HepG2 (cell line): ENCODE measurements around the gene SIVA1. TPM values are rescaled to one million over a fixed set of nuclear protein-coding genes. Genes with fewer than 3 reads are reported as not detected.

Experiments
- BORCS8-MEF2B ChIP-seq: sonication (generic); formaldehyde crosslinking; IDR thresholded peaks from 2 replicates; pipeline ENCODE4 v1.8.0; 2022; ENCODE audit warnings: mild to moderate bottlenecking, missing genetic modification reagents
- CBFB ChIP-seq: sonication (generic); formaldehyde crosslinking; IDR thresholded peaks from 2 replicates; pipeline ENCODE4 v1.4.0; 2020; ENCODE audit warnings: missing genetic modification reagents
- GTF3A ChIP-seq: sonication (generic); formaldehyde crosslinking; conservative IDR thresholded peaks from 2 replicates; pipeline ENCODE4 v1.4.0; 2020; ENCODE audit warnings: mild to moderate bottlenecking, missing genetic modification reagents
- HHEX ChIP-seq: IDR thresholded peaks from 2 replicates; pipeline ENCODE4 v1.6.1; 2016; ENCODE audit warnings: control low read depth
- MAZ ChIP-seq, 2 experiments: sonication (generic) in 1 of 2; formaldehyde crosslinking in 1 of 2; IDR thresholded peaks; 2 replicates each; pipeline versions ENCODE4 v1.5.0 to v1.6.1; 2012 to 2020; ENCODE audit warnings: low read depth in 2 of 2, mild to moderate bottlenecking in 2 of 2, borderline replicate concordance in 1 of 2, improper control_type of control experiment in 1 of 2, low read length in 1 of 2, missing genetic modification reagents in 1 of 2, moderate library complexity in 1 of 2
- SP1 ChIP-seq, 2 experiments: fragments of 450-650 bp in 1 of 2; sonication (generic) in 1 of 2; formaldehyde crosslinking in 1 of 2; IDR thresholded peaks; 2 replicates each; pipeline versions ENCODE4 v1.4.0 to v1.6.1; 2016 to 2020; ENCODE audit warnings: missing genetic modification reagents in 1 of 2
- SP140L ChIP-seq: sonication (generic); formaldehyde crosslinking; IDR thresholded peaks from 2 replicates; pipeline ENCODE4 v1.4.0; 2020; ENCODE audit warnings: missing genetic modification reagents, borderline replicate concordance
- SP5 ChIP-seq: IDR thresholded peaks from 2 replicates; pipeline ENCODE4 v1.6.1; 2016; ENCODE audit warnings: low read depth, borderline replicate concordance
- ZFP36 ChIP-seq: fragments of 150-350 bp; IDR thresholded peaks from 2 replicates; pipeline ENCODE4 v1.6.1; 2018; ENCODE audit warnings: borderline replicate concordance, low read length, low read depth; ENCODE audit not compliant: partially characterized antibody
- ZMYM2 ChIP-seq: sonication (generic); formaldehyde crosslinking; IDR thresholded peaks from 2 replicates; pipeline ENCODE4 v1.8.0; 2022; ENCODE audit warnings: mild to moderate bottlenecking, missing genetic modification reagents
- ZNF354B ChIP-seq: sonication (generic); formaldehyde crosslinking; IDR thresholded peaks from 2 replicates; pipeline ENCODE4 v1.8.0; 2022; ENCODE audit warnings: mild to moderate bottlenecking, missing genetic modification reagents
- ZNF776 ChIP-seq: sonication (generic); formaldehyde crosslinking; IDR thresholded peaks from 2 replicates; pipeline ENCODE4 v1.4.0; 2020; ENCODE audit warnings: mild to moderate bottlenecking, missing genetic modification reagents
- polyA plus RNA-seq, 8 experiments: library from polyadenylated mRNA; depleted of rRNA in 3 of 8; stranded (reverse) in 7 of 8; unstranded in 1 of 8; fragments of >200 nt; fragmentation: Illumina TruSeq in 4 of 8; extraction: Trizol in 4 of 8; gene quantifications; 2 replicates each; pipeline versions ENCODE4 v1.2.1 to v1.2.3, GENCODE V29; 2011 to 2016; ENCODE audit warnings: low read depth in 4 of 8, missing spikeins in 1 of 8, mixed read lengths in 1 of 8; ENCODE audit not compliant: insufficient read depth in 1 of 8
- total RNA-seq, 5 experiments: library from RNA; depleted of rRNA; stranded (reverse); fragments of >200 nt; fragmentation: Illumina TruSeq; extraction: Trizol; gene quantifications; 2 replicates each; pipeline ENCODE4 v1.2.3, GENCODE V29; 2016; ENCODE audit warnings: low read depth in 1 of 5
- TF ChIP-seq, protein P1 (sequence below): sonication (generic); formaldehyde crosslinking; IDR thresholded peaks from 2 replicates; pipeline ENCODE4 v1.8.0; 2022; ENCODE audit warnings: mild to moderate bottlenecking, missing genetic modification reagents
- TF ChIP-seq, protein P2 (sequence below): IDR thresholded peaks from 2 replicates; pipeline ENCODE4 v1.6.1; 2016; ENCODE audit warnings: low read depth
- TF ChIP-seq, protein P3 (sequence below): sonication (generic); formaldehyde crosslinking; IDR thresholded peaks from 2 replicates; pipeline ENCODE4 v1.5.1; 2020; ENCODE audit warnings: mild to moderate bottlenecking, missing genetic modification reagents, borderline replicate concordance
- TF ChIP-seq, protein P4 (sequence below): sonication (generic); formaldehyde crosslinking; IDR thresholded peaks from 2 replicates; pipeline ENCODE4 v1.8.1; 2022; ENCODE audit warnings: mild to moderate bottlenecking, missing genetic modification reagents
- TF ChIP-seq, protein P5 (sequence below): sonication (generic); formaldehyde crosslinking; IDR thresholded peaks from 2 replicates; pipeline ENCODE4 v1.5.1; 2020; ENCODE audit warnings: mild to moderate bottlenecking, missing genetic modification reagents

Gene SIVA1
- total and polyA plus RNA-seq, 2 of the 13 experiments (the other 11 are each of a cell fraction or from before 2014, with no cell fraction given), result 123 to 186 TPM

DNA sequence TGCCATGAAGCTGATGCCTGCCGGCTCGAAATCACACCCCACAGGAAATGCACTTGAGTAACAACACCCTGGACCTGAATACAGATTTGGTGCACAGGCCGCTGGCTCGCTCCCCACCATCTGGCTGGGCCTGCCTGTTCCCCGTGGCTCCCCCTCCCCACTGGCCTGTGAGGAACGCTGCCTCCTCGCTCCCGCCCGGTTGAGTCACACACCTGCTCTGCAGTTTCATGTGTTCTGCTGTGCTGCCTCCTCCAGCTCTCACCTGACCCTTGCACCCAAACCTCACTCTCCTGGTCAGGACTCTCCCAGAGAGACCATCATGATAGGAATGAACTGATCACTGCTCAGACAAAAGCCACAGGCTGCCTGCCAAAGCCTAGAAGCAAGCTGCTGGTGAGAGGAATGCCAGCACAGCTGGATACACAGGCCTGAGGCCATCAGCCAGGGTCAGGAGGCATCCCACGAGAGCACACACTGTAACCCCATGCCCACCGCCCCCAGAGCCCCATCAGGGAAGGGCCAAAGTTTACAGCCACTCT is 3.8 kb upstream of the SIVA1 start (continued):
- TF ChIP-seq, protein P1, sequence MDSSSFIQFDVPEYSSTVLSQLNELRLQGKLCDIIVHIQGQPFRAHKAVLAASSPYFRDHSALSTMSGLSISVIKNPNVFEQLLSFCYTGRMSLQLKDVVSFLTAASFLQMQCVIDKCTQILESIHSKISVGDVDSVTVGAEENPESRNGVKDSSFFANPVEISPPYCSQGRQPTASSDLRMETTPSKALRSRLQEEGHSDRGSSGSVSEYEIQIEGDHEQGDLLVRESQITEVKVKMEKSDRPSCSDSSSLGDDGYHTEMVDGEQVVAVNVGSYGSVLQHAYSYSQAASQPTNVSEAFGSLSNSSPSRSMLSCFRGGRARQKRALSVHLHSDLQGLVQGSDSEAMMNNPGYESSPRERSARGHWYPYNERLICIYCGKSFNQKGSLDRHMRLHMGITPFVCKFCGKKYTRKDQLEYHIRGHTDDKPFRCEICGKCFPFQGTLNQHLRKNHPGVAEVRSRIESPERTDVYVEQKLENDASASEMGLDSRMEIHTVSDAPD (CRISPR knock-in tag), result peak; percentile 42; the same call in 1 of the 2 replicates
- TF ChIP-seq GTF3A (CRISPR knock-in tag), result no peak
- TF ChIP-seq, protein P2, sequence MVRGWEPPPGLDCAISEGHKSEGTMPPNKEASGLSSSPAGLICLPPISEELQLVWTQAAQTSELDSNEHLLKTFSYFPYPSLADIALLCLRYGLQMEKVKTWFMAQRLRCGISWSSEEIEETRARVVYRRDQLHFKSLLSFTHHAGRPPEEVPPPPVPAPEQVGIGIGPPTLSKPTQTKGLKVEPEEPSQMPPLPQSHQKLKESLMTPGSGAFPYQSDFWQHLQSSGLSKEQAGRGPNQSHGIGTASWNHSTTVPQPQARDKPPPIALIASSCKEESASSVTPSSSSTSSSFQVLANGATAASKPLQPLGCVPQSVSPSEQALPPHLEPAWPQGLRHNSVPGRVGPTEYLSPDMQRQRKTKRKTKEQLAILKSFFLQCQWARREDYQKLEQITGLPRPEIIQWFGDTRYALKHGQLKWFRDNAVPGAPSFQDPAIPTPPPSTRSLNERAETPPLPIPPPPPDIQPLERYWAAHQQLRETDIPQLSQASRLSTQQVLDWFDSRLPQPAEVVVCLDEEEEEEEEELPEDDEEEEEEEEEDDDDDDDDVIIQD (CRISPR knock-in tag), result peak; percentile 66; the same call in 1 of the 2 replicates
- TF ChIP-seq HHEX (CRISPR knock-in tag), result no peak; the same call in 1 of the 2 replicates
- TF ChIP-seq, protein P3, sequence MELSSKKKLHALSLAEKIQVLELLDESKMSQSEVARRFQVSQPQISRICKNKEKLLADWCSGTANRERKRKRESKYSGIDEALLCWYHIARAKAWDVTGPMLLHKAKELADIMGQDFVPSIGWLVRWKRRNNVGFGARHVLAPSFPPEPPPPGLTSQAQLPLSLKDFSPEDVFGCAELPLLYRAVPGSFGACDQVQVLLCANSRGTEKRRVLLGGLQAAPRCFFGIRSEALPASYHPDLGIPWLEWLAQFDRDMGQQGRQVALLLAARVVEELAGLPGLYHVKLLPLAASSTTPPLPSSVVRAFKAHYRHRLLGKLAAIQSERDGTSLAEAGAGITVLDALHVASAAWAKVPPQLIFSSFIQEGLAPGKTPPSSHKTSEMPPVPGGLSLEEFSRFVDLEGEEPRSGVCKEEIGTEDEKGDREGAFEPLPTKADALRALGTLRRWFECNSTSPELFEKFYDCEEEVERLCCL (CRISPR knock-in tag), result no peak
- no peak for TF ChIP-seq CBFB
- no peak for TF ChIP-seq ZNF776
- no peak for TF ChIP-seq SP1 (IDR thresholded peaks at IDR 0.05)
- TF ChIP-seq SP1 (CRISPR knock-in tag; IDR thresholded peaks at IDR 0.05), result no peak
- TF ChIP-seq SP140L, result no peak
- no peak for TF ChIP-seq ZNF354B (CRISPR knock-in tag)
- TF ChIP-seq, protein P4, sequence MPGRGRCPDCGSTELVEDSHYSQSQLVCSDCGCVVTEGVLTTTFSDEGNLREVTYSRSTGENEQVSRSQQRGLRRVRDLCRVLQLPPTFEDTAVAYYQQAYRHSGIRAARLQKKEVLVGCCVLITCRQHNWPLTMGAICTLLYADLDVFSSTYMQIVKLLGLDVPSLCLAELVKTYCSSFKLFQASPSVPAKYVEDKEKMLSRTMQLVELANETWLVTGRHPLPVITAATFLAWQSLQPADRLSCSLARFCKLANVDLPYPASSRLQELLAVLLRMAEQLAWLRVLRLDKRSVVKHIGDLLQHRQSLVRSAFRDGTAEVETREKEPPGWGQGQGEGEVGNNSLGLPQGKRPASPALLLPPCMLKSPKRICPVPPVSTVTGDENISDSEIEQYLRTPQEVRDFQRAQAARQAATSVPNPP, result no peak
- no peak for TF ChIP-seq SP5
- peak; percentile 33 for TF ChIP-seq ZFP36
- no peak; the same call in 1 of the 2 replicates for TF ChIP-seq ZMYM2 (CRISPR knock-in tag)
- TF ChIP-seq MAZ (IDR thresholded peaks at IDR 0.05; ENCODE audit: borderline replicate concordance, low read depth, low read length), result peak; percentile 67; the same call in 1 of the 2 replicates
- TF ChIP-seq MAZ (CRISPR knock-in tag; IDR thresholded peaks at IDR 0.05; ENCODE audit: low read depth), result peak; percentile 56
- TF ChIP-seq, protein P5, sequence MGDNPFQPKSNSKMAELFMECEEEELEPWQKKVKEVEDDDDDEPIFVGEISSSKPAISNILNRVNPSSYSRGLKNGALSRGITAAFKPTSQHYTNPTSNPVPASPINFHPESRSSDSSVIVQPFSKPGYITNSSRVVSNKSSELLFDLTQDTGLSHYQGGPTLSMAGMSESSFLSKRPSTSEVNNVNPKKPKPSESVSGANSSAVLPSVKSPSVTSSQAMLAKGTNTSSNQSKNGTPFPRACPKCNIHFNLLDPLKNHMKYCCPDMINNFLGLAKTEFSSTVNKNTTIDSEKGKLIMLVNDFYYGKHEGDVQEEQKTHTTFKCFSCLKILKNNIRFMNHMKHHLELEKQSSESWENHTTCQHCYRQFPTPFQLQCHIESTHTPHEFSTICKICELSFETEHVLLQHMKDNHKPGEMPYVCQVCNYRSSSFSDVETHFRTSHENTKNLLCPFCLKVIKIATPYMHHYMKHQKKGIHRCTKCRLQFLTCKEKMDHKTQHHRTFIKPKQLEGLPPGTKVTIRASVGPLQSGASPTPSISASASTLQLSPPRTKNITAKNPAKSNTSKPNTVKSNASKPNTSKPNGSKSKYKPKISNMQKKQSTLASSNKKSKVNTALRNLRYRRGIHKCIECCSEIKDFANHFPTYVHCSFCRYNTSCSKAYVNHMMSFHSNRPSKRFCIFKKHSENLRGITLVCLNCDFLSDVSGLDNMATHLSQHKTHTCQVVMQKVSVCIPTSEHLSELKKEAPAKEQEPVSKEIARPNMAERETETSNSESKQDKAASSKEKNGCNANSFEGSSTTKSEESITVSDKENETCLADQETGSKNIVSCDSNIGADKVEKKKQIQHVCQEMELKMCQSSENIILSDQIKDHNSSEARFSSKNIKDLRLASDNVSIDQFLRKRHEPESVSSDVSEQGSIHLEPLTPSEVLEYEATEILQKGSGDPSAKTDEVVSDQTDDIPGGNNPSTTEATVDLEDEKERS (CRISPR knock-in tag), result peak; percentile 78; the same call in 1 of the 2 replicates
- TF ChIP-seq BORCS8-MEF2B (CRISPR knock-in tag), result no peak
